ENCODE results near the gene PINLYP. TPM values are rescaled to one million over a fixed set of nuclear protein-coding genes. Genes with fewer than 3 reads are reported as not detected.

The PINLYP gene
- total RNA-seq = 1 to 10 TPM in 5 of 9 donors, under 1 TPM in 3, not detected in 1; 0.76 to 4.3 (median 1.1) TPM
- 1 to 10 TPM; 3.0 to 4.0 TPM for polyA plus RNA-seq
- long read RNA-seq, donor 1 = 0 reads
- long read RNA-seq, donor 2 = 0 reads
- long read RNA-seq, donor 3, partial matches to known transcripts = 0 of 2 reads
- long read RNA-seq, donor 3, other reads (novel, unspliced or antisense) = 1 of 2 reads

- Histone ChIP-seq H3K9me3 (no peaks in the 10 kb centered on the region), H3K36me3 (peaks cover 0 to 26% (median 11%) of the 10 kb centered on the region in 9 donors), H3K27ac (peak within 1 kb of the TSS in 11 of 12 donors; percentile 49 to 93 (median 83)), H3K4me1 (peaks cover 6 to 24% (median 13%) of the 10 kb centered on the region in 12 donors), H3K4me3 (peak within 1 kb of the TSS; percentile 57 to 96 (median 87)), H3K27me3 (no peaks in the 10 kb centered on the region)
- WGBS, 4 donors = 0% methylated on average over 49 to 51 of the region's 51 CpGs
- TF ChIP-seq, protein P1, sequence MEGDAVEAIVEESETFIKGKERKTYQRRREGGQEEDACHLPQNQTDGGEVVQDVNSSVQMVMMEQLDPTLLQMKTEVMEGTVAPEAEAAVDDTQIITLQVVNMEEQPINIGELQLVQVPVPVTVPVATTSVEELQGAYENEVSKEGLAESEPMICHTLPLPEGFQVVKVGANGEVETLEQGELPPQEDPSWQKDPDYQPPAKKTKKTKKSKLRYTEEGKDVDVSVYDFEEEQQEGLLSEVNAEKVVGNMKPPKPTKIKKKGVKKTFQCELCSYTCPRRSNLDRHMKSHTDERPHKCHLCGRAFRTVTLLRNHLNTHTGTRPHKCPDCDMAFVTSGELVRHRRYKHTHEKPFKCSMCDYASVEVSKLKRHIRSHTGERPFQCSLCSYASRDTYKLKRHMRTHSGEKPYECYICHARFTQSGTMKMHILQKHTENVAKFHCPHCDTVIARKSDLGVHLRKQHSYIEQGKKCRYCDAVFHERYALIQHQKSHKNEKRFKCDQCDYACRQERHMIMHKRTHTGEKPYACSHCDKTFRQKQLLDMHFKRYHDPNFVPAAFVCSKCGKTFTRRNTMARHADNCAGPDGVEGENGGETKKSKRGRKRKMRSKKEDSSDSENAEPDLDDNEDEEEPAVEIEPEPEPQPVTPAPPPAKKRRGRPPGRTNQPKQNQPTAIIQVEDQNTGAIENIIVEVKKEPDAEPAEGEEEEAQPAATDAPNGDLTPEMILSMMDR (IDR thresholded peaks at IDR 0.05) = no peak
- TF ChIP-seq POLR2A (IDR thresholded peaks at IDR 0.05) = peak in 1 of 2 donors; percentile 57
- ATAC-seq (peak; percentile 99 to 100 (median 100)), DNase-seq (peak; percentile 98 to 99 (median 99))
- intact Hi-C loops (cut with DNase I) = loop anchor here in 7 of 10 donors (1.0 to 2.0 kb wide), 3 partner anchors 21 to 23 kb away; partner anchors contain the start of genes IRGQ (in 6 of the 7) and ZNF576 (in 6 of the 7)
Measured at GRCh38 chr19:43575156-43575950, at the start of gene PINLYP, which contains the start of gene XRCC1. PINLYP (plus strand) TSS chr19:43575801; CDS start chr19:43577192, 1,391 bp downstream. XRCC1 (minus strand) TSS chr19:43575527; CDS start chr19:43575458, 69 bp downstream.

GRCh38 chr19:43525836-43526771 is 49.5 kb upstream of the PINLYP start:
- H3K36me3 ChIP-seq = peaks cover 0 to 2% (median 0%) of the 10 kb centered on the region in 9 donors
- intact Hi-C loops (cut with DNase I) = no loop called here
- no peaks in the 10 kb centered on the region for H3K27me3 ChIP-seq
- ATAC-seq (peak; percentile 19 to 38 (median 30)), DNase-seq (peak in 2 of 5 donors; percentile 32 to 42)
- peak overlapping the region in 11 of 12 donors; percentile 55 to 90 (median 85) for H3K27ac ChIP-seq
- TF ChIP-seq, protein P1 (IDR thresholded peaks at IDR 0.05) = no peak
- no peak for TF ChIP-seq POLR2A (IDR thresholded peaks at IDR 0.05)
- H3K9me3 ChIP-seq = no peaks in the 10 kb centered on the region
- peaks cover 0 to 30% (median 22%) of the 10 kb centered on the region in 12 donors for H3K4me1 ChIP-seq
- peak overlapping the region; percentile 68 to 98 (median 90) for H3K4me3 ChIP-seq
- WGBS, 4 donors = 5 to 20% (median 9%) methylated on average over 13 to 26 of the region's 26 CpGs

DNA sequence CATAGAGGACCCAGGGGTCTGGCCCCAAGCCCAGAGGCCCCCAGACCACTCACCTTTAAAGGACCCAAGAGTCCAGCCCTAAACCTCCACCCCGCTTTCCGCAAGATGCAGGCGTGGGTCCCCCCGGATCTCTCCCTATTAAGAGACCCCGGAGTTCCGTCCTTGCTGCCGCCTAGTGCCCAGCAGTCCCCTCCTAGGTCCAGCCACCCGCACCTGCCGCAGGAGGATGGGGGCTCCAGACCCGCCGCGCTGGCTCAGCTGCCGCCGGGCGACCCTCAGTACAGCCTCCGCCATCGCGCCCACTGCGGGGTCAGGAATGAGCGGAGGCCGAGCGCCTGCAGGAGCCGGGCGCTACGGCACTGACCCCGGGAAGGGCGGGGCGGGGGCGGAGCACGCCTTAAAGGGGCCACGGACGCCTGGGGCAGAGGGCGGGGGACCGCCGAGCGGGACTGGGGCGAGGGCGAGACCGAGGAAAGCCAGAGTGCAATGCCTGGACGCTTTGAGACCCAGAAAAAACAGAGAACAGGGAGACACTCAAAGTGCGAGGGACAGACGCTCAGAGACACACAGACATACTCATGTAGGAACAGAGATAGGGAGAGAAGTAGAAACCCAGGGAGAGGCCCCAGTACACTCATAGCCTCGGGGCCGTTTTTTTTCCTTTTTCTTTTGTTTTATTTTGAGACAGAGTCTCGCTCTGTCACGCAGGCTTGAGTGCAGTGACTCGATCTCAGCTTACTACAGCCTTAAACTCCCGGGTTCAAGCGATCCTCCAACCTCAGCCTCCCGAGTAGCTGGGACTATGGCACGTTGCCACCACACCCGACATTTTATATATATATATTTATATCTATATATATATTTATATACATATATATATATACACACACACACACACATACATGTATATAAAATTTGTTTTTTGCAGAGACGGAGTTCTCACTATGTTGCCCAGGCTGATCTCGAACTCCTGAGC is 48.4 kb upstream of the PINLYP start, which contains the start of gene ETHE1:
TSS of gene ETHE1 (minus strand) at position 318 of the 976 bp plus-strand sequence. CDS start at position 294, 24 bp downstream.
- peak in 1 of 2 donors; percentile 79 for TF ChIP-seq POLR2A (IDR thresholded peaks at IDR 0.05)
- TF ChIP-seq, protein P1 (IDR thresholded peaks at IDR 0.05) = peak in 1 of 12 donors; percentile 17

More for the DNA sequence above, 48.4 kb upstream of the PINLYP start, which contains the start of gene ETHE1:
- ATAC-seq (peak; percentile 78 to 95 (median 93)), DNase-seq (peak; percentile 86 to 93 (median 89))
- peaks cover 0 to 34% (median 22%) of the 10 kb centered on the region in 12 donors for H3K4me1 ChIP-seq
- no peaks in the 10 kb centered on the region for H3K9me3 ChIP-seq
- intact Hi-C loops (cut with DNase I) = no loop called here
- H3K27ac ChIP-seq = peak within 1 kb of the TSS; percentile 37 to 90 (median 84)
- H3K27me3 ChIP-seq = no peaks in the 10 kb centered on the region
- peak within 1 kb of the TSS; percentile 68 to 98 (median 90) for H3K4me3 ChIP-seq
- H3K36me3 ChIP-seq = no peaks in the 10 kb centered on the region
- WGBS, 4 donors = 5 to 8% (median 6%) methylated on average over 38 to 54 of the region's 54 CpGs
